ENCODE results near the gene PPM1D. TPM values are rescaled to one million over a fixed set of nuclear protein-coding genes. Genes with fewer than 3 reads are reported as not detected.
"Not testable (repeated sequence)": the region's sequence is repeated elsewhere in the genome, so short reads cannot be mapped to it uniquely, and the experiment has no call there.

The PPM1D gene
- total RNA-seq, 4 donors from 2014 or later: 7.0 to 13.0 (median 11.9) TPM

DNA sequence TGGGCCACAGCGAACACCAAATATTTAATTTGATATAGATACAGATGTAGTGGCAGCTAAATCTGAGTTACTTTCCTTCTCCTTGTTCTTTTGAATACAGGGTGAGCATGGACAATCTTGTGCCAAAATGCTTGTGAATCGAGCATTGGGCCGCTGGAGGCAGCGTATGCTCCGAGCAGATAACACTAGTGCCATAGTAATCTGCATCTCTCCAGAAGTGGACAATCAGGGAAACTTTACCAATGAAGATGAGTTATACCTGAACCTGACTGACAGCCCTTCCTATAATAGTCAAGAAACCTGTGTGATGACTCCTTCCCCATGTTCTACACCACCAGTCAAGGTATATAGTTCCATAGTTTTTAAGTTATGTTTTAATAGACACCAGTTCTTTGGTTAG lies 56.5 kb downstream of the PPM1D start:
- Histone ChIP-seq H3K9me3 (no peaks in the 10 kb centered on the region), H3K27ac (no peak overlapping the region), H3K36me3 (peaks cover 21% of the 10 kb centered on the region), H3K4me3 (no peak overlapping the region), H3K27me3 (no peaks in the 10 kb centered on the region), H3K4me1 (no peaks in the 10 kb centered on the region)
- 94% methylated on average over 5 of the region's 5 CpGs for WGBS
- DNase-seq (ENCODE audit: low spot score in 2 of 2): no peak
- TF ChIP-seq EP300 (IDR thresholded peaks at IDR 0.05) (no peak), POLR2A (IDR thresholded peaks at IDR 0.05) (no peak), POLR2AphosphoS5 (IDR thresholded peaks at IDR 0.05) (no peak)
- TF ChIP-seq, protein P1, sequence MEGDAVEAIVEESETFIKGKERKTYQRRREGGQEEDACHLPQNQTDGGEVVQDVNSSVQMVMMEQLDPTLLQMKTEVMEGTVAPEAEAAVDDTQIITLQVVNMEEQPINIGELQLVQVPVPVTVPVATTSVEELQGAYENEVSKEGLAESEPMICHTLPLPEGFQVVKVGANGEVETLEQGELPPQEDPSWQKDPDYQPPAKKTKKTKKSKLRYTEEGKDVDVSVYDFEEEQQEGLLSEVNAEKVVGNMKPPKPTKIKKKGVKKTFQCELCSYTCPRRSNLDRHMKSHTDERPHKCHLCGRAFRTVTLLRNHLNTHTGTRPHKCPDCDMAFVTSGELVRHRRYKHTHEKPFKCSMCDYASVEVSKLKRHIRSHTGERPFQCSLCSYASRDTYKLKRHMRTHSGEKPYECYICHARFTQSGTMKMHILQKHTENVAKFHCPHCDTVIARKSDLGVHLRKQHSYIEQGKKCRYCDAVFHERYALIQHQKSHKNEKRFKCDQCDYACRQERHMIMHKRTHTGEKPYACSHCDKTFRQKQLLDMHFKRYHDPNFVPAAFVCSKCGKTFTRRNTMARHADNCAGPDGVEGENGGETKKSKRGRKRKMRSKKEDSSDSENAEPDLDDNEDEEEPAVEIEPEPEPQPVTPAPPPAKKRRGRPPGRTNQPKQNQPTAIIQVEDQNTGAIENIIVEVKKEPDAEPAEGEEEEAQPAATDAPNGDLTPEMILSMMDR (IDR thresholded peaks at IDR 0.05): no peak

DNA sequence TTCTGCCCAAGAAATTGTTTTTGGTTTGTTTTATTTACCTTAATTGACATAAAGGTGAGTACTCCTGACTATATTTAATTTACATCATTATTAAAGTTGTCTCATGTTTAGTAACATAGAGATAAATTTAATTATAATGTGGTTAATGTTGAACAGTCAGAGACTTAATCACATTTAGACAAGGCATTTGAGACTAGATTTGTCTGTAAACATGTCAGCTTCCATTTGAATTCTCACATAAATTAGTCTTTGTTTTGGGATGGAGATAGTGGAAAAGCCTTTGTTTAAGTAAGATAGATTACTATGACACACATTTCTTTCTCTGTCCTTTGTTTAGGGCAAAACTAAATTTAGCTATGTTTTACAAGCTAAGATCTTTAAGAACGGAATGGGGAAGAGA lies 59.2 kb downstream of the PPM1D start:
- 90% methylated on average over 1 of the region's 1 CpG for WGBS

DNA sequence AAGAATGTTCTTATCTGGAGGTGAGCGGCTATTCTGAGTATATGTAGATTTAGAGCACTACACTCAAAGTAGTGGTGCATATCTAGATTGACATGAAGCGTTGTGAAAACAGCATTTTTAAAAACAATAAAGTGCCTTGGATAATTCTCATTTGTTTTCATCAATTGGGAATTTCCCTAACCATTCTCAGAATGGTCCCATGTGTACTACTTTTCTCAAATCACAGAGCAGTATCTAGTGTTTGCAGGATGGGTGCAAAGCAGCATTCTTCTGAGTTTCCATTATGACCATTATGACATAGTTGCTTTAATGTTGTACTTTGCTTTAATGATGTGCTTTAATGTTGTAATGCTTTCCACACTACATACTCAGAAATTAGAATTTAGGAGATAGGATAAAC lies 61.5 kb downstream of the PPM1D start:
- 91% methylated on average over 2 of the region's 2 CpGs for WGBS
- Histone ChIP-seq H3K27me3 (no peaks in the 10 kb centered on the region), H3K4me1 (no peaks in the 10 kb centered on the region), H3K27ac (no peak overlapping the region), H3K4me3 (no peak overlapping the region), H3K36me3 (peaks cover 44% of the 10 kb centered on the region), H3K9me3 (no peaks in the 10 kb centered on the region)
- no peak for DNase-seq (ENCODE audit: low spot score in 2 of 2)
- TF ChIP-seq POLR2AphosphoS5 (IDR thresholded peaks at IDR 0.05): no peak

More for the DNA sequence above, 59.2 kb downstream of the PPM1D start:
- Histone ChIP-seq H3K4me3 (no peak overlapping the region), H3K27me3 (no peaks in the 10 kb centered on the region), H3K36me3 (peaks cover 28% of the 10 kb centered on the region), H3K4me1 (no peaks in the 10 kb centered on the region), H3K9me3 (no peaks in the 10 kb centered on the region), H3K27ac (no peak overlapping the region)
- TF ChIP-seq, protein P1 (IDR thresholded peaks at IDR 0.05): no peak
- TF ChIP-seq POLR2A (IDR thresholded peaks at IDR 0.05): no peak
- TF ChIP-seq EP300 (IDR thresholded peaks at IDR 0.05): no peak
- TF ChIP-seq POLR2AphosphoS5 (IDR thresholded peaks at IDR 0.05): no peak
- DNase-seq (ENCODE audit: low spot score in 2 of 2): no peak

DNA sequence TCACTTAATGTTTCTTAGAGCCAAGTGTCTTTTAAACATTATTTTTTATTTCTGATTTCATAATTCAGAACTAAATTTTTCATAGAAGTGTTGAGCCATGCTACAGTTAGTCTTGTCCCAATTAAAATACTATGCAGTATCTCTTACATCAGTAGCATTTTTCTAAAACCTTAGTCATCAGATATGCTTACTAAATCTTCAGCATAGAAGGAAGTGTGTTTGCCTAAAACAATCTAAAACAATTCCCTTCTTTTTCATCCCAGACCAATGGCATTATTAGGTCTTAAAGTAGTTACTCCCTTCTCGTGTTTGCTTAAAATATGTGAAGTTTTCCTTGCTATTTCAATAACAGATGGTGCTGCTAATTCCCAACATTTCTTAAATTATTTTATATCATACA lies 64.0 kb downstream of the PPM1D start:
- TF ChIP-seq, protein P1 (IDR thresholded peaks at IDR 0.05): no peak
- TF ChIP-seq POLR2A (IDR thresholded peaks at IDR 0.05) (no peak), EP300 (IDR thresholded peaks at IDR 0.05) (no peak), POLR2AphosphoS5 (IDR thresholded peaks at IDR 0.05) (no peak)
- H3K27ac ChIP-seq: no peak overlapping the region
- no peaks in the 10 kb centered on the region for H3K27me3 ChIP-seq
- peaks cover 33% of the 10 kb centered on the region for H3K36me3 ChIP-seq
- no peaks in the 10 kb centered on the region for H3K9me3 ChIP-seq
- 64% methylated on average over 1 of the region's 1 CpG for WGBS
- no peak for DNase-seq (ENCODE audit: low spot score in 2 of 2)
- H3K4me1 ChIP-seq: no peaks in the 10 kb centered on the region
- no peak overlapping the region for H3K4me3 ChIP-seq

DNA sequence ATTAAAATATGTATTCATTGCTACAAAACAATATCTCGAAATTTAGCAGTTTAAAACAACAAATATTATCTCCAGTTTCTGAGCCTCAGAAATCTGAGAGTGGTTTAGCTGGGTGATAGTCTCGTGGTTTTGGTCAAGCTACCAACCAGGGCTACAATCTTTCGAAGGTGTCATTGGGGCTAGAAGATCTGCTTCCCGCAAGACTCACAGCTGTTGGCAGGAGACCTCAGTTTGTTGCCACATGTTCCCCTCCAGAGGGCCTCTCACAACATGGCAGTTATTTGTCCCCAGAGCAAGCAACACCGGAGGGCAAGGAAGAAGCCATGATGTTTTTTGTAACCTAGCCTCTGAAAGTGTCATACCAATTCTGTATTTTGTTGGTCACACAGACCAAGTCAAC lies 65.6 kb downstream of the PPM1D start:
- no peak overlapping the region for H3K27ac ChIP-seq
- TF ChIP-seq POLR2A (IDR thresholded peaks at IDR 0.05): no peak
- no peak for TF ChIP-seq POLR2AphosphoS5 (IDR thresholded peaks at IDR 0.05)
- no peak for TF ChIP-seq EP300 (IDR thresholded peaks at IDR 0.05)
- peaks cover 33% of the 10 kb centered on the region for H3K36me3 ChIP-seq
- no peak overlapping the region for H3K4me3 ChIP-seq
- WGBS: 96% methylated on average over 5 of the region's 5 CpGs
- H3K4me1 ChIP-seq: no peaks in the 10 kb centered on the region
- H3K9me3 ChIP-seq: no peaks in the 10 kb centered on the region
- no peak for DNase-seq (ENCODE audit: low spot score in 2 of 2)
- H3K27me3 ChIP-seq: no peaks in the 10 kb centered on the region

DNA sequence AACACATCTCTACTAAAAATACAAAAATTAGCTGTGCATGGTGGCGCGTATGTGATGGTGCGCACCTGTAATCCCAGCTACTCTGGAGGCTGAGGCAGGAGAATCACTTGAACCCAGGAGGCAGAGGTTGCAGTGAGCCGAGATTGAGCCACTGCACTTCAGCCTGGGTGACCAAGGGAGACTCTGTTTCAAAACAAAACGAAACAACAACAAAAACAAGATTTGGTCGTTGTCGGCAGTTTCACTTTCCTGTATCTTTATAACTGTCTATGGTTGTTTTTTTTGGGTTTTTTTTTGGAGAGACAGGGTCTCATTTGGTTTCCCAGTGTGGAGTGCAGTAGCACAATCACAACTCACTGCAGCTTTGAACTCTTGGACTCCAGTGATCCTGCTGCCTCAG lies 68.7 kb downstream of the PPM1D start:
- 88% methylated on average over 7 of the region's 7 CpGs for WGBS

DNA sequence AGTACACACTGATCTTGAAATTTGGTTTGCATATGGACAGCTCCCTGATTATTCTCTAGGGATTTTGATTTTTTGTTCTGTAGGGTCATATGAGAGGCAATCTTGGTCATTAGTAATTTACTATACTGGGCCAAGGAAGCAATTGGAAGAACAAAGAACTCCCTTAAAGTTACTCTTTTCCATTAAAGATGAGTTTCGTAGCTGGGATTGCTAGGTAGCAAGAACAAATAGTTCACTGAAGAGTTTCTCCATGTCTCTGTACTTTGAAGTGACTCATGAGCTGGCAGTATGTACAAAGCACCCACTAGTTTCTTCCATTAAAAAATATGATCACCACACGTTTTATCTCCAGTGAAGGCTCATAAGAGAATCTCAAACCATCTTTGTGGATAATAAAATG lies 71.5 kb downstream of the PPM1D start:
- Histone ChIP-seq H3K27ac (peak overlapping the region; percentile 62), H3K27me3 (no peaks in the 10 kb centered on the region), H3K4me3 (no peak overlapping the region), H3K4me1 (peaks cover 1% of the 10 kb centered on the region), H3K9me3 (no peaks in the 10 kb centered on the region), H3K36me3 (peaks cover 6% of the 10 kb centered on the region)
- 44% methylated on average over 2 of the region's 2 CpGs for WGBS
- no peak for DNase-seq (ENCODE audit: low spot score in 2 of 2)
- TF ChIP-seq, protein P1 (IDR thresholded peaks at IDR 0.05): no peak
- TF ChIP-seq POLR2A (IDR thresholded peaks at IDR 0.05) (no peak), EP300 (IDR thresholded peaks at IDR 0.05) (no peak), POLR2AphosphoS5 (IDR thresholded peaks at IDR 0.05) (no peak)

More for the DNA sequence above, 68.7 kb downstream of the PPM1D start:
- not testable (repeated sequence) for H3K9me3 ChIP-seq; H3K4me1 ChIP-seq; H3K27me3 ChIP-seq; H3K27ac ChIP-seq; DNase-seq (ENCODE audit: low spot score in 2 of 2); H3K4me3 ChIP-seq
- peaks cover 24% of the 10 kb centered on the region for H3K36me3 ChIP-seq

DNA sequence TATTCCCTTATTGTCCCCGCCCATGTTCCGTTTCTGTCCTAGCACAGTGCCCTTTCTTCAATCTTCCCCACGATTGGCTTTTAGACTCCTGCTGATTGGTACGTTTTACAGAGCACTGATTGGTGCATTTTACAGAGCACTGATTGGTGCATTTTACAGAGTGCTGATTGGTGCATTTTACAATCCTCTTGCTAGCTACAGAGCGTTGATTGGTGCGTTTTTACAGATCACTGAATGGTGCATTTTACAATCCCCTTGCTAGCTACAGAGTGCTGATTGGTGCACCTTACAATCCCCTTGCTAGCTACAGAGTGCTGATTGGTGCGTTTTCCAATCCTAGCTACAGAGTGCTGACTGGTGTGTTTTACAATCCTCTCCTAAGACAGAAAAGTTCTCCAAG lies 74.6 kb downstream of the PPM1D start:
- H3K27ac ChIP-seq; H3K36me3 ChIP-seq; H3K27me3 ChIP-seq; H3K4me3 ChIP-seq; H3K9me3 ChIP-seq; DNase-seq (ENCODE audit: low spot score in 2 of 2): not testable (repeated sequence)
- H3K4me1 ChIP-seq: peaks cover 15% of the 10 kb centered on the region
- 93% methylated on average over 7 of the region's 7 CpGs for WGBS

All from suprapubic skin (tissue), 4 donors.